NB4 (cell line): ENCODE measurements around the gene CPXM2.

Experiments
- DNase-seq: peaks from one replicate; pipeline ENCODE4 v3.0.0; 2010; ENCODE audit warnings: low read depth
- H3K4me3 ChIP-seq: one replicate; pipeline ENCODE4 v1.5.1; 2011; ENCODE audit warnings: mild to moderate bottlenecking, low read depth, low read length, moderate library complexity
- CTCF ChIP-seq: IDR thresholded peaks from one replicate; pipeline ENCODE4 v1.5.1; 2012; ENCODE audit warnings: low read depth, low read length
- MAX ChIP-seq: IDR thresholded peaks from 2 replicates; pipeline ENCODE4 v1.6.1; 2011; ENCODE audit warnings: low read depth, low read length
- MYC ChIP-seq: IDR thresholded peaks from 2 replicates; pipeline ENCODE4 v1.6.1; 2011; ENCODE audit warnings: low read depth, low read length
- POLR2A ChIP-seq: IDR thresholded peaks from 2 replicates; pipeline ENCODE4 v1.6.1; 2011; ENCODE audit warnings: mild to moderate bottlenecking; ENCODE audit not compliant: insufficient read length; ENCODE audit errors: extremely low read depth

Gene CPXM2

GRCh38 chr10:123911866-123912265 lies 20.3 kb upstream of the CPXM2 start:
- no peak for DNase-seq
- TF ChIP-seq CTCF = no peak
- no peak for TF ChIP-seq POLR2A
- TF ChIP-seq MAX = no peak
- no peak for TF ChIP-seq MYC
- H3K4me3 ChIP-seq = no peak overlapping the region

- no peak overlapping the region for H3K4me3 ChIP-seq
- TF ChIP-seq POLR2A (no peak), MAX (no peak), MYC (no peak), CTCF (no peak)
- no peak for DNase-seq
Measured at GRCh38 chr10:123909866-123910265, 18.3 kb upstream of the CPXM2 start.

- H3K4me3 ChIP-seq = no peak overlapping the region
- TF ChIP-seq CTCF = no peak
- no peak for TF ChIP-seq MYC
- TF ChIP-seq MAX = no peak
- TF ChIP-seq POLR2A = no peak
- DNase-seq = no peak
Measured at GRCh38 chr10:123909426-123909825, 17.8 kb upstream of the CPXM2 start.

- DNase-seq = no peak
- no peak overlapping the region for H3K4me3 ChIP-seq
- no peak for TF ChIP-seq CTCF
Measured at GRCh38 chr10:123908379-123908778, 16.8 kb upstream of the CPXM2 start.

GRCh38 chr10:123906884-123907652 lies 15.5 kb upstream of the CPXM2 start:
- DNase-seq = no peak
- TF ChIP-seq POLR2A = no peak
- TF ChIP-seq CTCF = no peak
- TF ChIP-seq MAX = no peak
- no peak for TF ChIP-seq MYC
- H3K4me3 ChIP-seq = no peak overlapping the region

GRCh38 chr10:123906296-123906695 lies 14.7 kb upstream of the CPXM2 start:
- no peak for DNase-seq
- TF ChIP-seq CTCF (no peak), MAX (no peak), POLR2A (no peak), MYC (no peak)
- H3K4me3 ChIP-seq = no peak overlapping the region
